C4-2B (cell line): ENCODE measurements around the gene RNF41.

Experiments used
- CTCF ChIP-seq: fragments of 450-650 bp; conservative IDR thresholded peaks from 2 replicates; pipeline ENCODE4 v1.5.1; 2017; ENCODE audit warnings: mild to moderate bottlenecking
- ZFX ChIP-seq: fragments of 450-650 bp; IDR thresholded peaks from 2 replicates; pipeline ENCODE4 v1.6.1; 2017

- TF ChIP-seq CTCF (no peak), ZFX (no peak)
These were observed 18.9 kb downstream of the RNF41 start for GRCh38 chr12:56202838-56203237.
